CD4-positive, alpha-beta T cell treated with Interleukin-12 subunit alpha and Interleukin-12 subunit beta, for 1 hour (primary cell): ENCODE results near the gene RAB4B.
"Not testable (repeated sequence)": the region's sequence is repeated elsewhere in the genome, so short reads cannot be mapped to it uniquely, and the experiment has no call there.

ENCODE experiments used
- DNase-seq: peaks from one replicate; pipeline ENCODE4 v3.0.0-alpha.2; 2020

RAB4B gene

GRCh38 chr19:40750874-40751537 is 27.0 kb upstream of the RAB4B start, which contains the start of gene SNRPA:
Gene SNRPA, plus strand, starts transcription at chr19:40751203. Its CDS starts 206 bp downstream, at chr19:40751409.
- DNase-seq = peak; percentile 96

DNA sequence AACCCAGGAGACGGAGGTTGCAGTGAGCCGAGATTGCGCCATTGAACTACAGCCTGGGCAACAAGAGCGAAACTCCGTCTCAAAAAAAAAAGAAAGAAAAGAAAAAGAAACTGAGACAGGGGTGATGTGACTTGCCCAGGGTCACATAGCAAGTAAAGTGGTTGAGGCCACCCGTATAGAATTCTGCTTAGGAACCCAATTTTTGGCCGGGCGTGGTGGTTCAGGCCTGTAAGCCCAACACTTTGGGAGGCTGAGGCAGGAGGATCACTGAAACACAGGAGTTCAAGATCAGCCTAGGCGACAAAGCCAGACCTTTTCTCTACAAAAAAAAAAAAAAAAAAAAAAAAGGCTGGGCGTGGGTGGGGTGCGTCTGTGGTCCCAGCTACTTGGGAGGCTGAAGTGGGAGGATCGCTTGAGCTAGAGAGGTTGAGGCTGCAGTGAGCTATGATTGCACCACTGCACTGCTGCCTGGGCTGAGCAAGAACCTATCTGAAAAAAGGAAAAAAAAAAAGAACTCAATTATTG is 25.7 kb upstream of the RAB4B start:
- DNase-seq = peak; percentile 24

- DNase-seq = peak; percentile 30
These were observed 23.3 kb upstream of the RAB4B start for GRCh38 chr19:40754611-40755247.

DNA sequence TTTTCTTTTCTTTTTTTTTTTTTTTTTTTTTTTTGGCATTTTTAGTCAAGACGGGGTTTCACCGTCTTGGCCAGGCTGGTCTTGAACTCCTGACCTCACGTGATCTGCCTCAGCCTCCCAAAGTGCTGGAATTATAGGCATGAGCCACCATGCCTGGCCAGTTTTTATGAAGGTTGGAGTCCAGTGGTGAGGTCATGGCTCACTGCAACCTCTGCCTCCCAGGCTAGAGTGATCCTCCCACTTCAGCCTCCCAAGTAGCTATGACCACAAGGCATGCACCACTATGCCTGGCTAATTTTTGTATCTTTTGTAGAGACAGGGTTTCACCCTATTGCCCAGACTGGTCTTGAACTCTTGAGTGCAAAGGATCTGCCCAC is 22.8 kb upstream of the RAB4B start:
- DNase-seq = no peak

DNA sequence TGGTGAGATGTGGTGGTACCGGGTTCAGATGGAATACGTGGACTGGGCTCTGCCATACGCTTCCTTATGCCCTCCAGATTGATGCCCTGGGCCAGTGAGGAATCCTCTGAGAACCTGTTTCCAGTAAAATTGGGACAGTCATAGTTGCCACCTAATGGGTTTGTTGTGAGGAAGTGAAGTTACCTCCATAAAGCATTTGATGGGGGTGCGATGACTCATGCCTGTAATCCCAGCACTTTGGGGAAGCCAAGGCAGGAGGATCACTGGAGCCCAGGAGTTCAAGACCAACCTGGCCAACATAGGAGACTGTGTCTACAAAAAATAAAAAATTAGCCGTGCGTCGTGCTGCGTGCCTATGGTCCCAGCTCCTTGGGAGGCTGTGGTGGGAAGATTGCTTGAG is 22.3 kb upstream of the RAB4B start:
- no peak for DNase-seq

DNA sequence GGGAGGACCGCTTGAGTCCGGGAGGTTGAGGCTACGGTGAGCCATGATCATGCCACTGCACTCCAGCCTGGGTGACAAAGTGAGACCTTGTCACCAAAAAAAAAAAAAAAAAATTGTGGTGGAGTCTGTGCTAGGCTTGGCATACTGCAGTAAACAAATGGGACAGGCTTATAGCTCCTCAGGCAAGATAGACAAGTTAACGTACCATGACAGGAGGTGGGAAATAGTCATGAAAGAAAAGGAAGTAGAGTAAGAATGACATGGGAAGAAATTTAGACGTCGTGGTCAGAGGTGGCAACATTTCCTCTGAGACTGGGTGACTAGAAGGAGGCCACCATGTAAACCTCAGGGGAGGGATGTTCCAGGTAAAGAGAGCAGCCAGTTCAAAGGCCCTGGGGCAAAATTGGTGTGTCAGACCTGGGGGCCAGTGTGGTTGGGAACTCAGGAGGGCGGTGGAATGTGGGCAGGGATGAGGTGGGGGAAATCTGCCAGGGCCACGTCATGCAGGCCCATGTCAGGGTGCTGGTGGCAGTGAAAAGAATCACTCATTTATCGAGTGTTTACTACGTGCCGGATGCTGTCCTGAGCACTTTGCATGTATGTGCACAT is 21.4 kb upstream of the RAB4B start:
- peak; percentile 31 for DNase-seq

DNA sequence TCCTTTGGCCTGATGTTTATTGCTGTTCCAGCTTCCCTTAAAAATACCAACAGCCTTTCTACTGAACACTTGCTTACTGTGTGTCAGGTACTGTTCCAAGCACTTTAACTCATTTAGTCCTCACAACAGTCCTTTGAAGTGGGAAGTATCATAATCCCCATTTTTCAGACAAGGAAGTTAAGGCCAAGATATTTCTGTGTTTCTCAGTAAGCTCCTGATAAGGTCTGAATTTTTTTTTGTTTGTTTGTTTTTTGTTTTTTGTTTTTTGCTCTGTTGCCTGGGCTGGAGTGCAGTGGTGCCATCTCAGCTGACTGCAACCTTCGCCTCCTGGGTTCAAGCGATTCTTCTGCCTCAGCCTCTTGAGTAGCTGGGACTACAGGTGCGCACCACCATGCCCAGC is 19.6 kb upstream of the RAB4B start:
- DNase-seq = no peak

DNA sequence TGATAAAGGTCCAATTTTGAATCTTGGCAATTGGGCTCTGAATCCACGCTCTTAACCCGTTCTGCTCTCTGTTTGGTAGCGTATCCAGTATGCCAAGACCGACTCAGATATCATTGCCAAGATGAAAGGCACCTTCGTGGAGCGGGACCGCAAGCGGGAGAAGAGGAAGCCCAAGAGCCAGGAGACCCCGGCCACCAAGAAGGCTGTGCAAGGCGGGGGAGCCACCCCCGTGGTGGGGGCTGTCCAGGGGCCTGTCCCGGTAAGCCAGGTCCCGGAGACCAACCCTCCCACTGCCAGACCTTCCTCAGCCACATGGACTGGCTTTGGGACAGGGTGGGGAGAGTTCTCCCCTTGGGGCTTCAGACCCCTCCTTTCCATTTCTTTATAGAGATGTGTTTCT is 18.7 kb upstream of the RAB4B start:
- DNase-seq = no peak

- no peak for DNase-seq
These were observed 15.1 kb upstream of the RAB4B start for GRCh38 chr19:40762754-40763470.

- no peak for DNase-seq
These were observed 14.5 kb upstream of the RAB4B start for GRCh38 chr19:40763526-40763925.

DNA sequence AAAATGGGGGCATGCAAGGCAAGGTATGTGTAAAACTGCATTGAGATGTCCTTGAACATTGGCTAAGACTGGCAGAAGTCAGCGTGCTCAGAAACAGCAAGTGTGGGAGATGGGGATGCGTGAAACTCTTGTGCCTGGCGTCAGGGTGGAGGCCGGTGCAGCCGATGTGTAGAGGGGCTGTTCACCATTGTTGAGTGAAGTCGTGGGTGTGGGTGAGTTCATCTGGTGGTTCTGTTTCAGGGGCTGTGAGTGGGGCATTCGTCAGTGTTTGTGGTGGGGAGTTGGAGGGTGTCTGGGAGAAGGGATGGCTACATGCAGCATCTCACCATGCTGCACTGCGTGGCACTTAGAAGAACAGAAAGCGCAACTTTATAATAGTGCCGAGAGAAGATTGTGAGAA is 14.1 kb upstream of the RAB4B start:
- DNase-seq = no peak

GRCh38 chr19:40766385-40766784 is 11.7 kb upstream of the RAB4B start:
- DNase-seq = not testable (repeated sequence)

DNA sequence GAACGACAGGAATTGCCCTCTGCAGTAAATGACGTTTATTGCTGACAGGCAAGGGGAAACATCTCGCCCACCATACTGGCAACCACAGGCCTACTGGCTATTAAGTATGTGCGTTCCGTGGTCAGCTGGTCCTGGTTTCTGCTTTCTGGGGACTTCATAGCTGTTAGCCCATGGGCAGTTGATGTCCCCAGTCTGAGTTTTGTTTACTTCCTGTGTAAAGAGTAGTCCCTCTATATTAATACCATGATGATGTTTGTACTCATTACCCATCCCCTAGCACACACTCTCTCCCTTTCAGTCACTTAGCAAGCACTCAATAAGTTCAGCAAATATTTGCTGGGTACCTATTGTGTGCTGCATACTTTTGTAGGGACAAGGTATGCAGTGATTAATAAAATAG is 9.2 kb upstream of the RAB4B start:
- no peak for DNase-seq

DNA sequence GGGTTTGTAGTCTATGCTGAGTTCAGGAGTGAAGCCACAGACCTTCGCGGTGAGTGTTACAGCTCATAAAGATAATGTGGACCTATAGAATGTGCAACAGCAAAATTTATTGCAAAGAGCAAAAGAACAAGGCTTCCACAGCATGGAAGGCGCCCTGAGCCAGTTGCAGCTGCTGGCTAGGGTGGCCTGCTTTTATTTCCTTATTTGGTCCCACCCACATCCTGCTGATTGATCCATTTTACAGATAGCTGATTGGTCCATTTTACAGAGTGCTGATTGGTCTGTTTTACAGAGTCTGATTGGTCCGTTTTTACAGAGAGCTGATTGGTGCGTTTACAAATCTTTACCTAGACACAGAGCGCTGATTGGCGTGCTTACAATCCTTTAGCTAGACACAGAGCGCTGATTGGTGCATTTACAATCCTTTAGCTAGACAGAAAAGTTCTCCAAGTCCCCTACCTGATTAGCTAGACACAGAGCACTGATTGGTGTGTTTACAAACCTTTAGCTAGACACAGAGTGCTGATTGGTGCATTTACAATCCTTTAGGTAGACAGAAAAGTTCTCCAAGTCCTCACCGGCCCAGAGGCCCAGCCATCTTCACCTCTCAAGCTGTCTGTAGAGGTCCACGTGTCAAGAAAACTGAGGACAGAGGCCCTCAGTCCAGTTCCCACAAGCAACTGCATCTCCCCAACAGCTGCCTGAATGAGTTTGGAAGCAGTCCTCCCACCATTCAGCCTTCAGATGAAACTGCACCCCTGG is 6.8 kb upstream of the RAB4B start:
- DNase-seq = peak; percentile 45

DNA sequence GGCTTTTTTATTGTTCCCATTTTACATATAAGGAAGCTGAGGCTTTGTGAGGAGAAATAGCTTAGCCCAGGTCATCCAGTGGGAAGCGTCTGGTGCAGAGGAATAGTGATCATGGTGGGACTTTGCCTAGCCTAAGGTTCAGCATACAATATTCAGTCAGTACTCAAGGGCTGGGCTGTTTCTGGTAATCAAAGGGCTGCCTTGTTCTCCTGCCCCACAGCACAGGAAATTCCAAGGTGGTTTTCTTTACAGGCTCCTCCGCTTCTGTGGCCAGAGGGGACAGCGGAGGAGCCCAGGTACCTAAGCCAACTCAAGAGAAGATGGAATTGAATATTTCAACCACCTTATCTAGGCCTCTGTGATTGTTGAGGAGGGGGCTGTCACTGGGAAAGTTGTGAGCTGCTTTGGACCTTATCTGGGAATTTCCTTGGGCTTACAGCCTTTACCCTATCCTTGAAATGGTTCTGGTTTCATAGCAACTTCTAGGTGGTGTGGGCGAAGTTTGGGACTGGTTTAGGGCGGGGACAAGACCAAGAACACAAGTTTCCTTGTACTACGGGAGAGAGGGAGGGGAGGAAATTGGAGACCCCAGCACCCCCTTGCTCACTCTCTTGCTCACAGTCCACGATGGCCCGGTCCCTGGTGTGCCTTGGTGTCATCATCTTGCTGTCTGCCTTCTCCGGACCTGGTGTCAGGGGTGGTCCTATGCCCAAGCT is 3.0 kb upstream of the RAB4B start, which contains the start of gene MIA:
MIA (plus strand) TSS at position 606 of the 716 bp plus-strand sequence; CDS start at position 628, 22 bp downstream.
- no peak for DNase-seq

DNA sequence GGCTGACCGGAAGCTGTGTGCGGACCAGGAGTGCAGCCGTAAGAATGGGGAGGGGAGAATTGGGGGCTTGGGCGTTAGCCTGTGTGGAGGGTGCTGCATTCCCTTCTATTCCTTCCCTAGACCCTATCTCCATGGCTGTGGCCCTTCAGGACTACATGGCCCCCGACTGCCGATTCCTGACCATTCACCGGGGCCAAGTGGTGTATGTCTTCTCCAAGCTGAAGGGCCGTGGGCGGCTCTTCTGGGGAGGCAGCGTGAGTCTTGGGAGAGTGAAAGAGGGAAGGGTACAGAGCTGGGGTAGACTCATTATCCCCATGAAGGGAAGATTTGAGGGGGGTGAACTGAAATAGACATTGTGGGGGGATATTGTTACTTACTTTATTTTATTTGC is 2.4 kb upstream of the RAB4B start:
- no peak for DNase-seq

DNA sequence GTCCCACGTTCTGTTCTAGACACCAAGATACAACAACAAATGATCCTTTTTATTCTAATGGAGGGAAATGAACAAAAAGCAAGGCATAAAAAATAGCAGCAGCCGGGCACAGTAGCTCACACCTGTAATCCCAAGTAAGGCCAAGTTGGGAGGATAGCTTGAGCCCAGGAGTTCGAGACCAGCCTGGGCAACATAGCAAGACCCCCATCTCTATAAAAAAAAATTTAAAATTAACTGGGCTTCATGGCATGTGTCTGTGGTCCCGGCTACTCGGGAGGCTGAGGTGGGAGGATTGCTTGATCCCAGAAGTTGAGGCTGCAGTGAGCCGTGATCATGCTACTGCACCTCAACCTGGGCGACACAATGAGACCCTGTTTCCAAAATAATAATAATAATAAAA is 1.7 kb upstream of the RAB4B start:
- no peak for DNase-seq

DNA sequence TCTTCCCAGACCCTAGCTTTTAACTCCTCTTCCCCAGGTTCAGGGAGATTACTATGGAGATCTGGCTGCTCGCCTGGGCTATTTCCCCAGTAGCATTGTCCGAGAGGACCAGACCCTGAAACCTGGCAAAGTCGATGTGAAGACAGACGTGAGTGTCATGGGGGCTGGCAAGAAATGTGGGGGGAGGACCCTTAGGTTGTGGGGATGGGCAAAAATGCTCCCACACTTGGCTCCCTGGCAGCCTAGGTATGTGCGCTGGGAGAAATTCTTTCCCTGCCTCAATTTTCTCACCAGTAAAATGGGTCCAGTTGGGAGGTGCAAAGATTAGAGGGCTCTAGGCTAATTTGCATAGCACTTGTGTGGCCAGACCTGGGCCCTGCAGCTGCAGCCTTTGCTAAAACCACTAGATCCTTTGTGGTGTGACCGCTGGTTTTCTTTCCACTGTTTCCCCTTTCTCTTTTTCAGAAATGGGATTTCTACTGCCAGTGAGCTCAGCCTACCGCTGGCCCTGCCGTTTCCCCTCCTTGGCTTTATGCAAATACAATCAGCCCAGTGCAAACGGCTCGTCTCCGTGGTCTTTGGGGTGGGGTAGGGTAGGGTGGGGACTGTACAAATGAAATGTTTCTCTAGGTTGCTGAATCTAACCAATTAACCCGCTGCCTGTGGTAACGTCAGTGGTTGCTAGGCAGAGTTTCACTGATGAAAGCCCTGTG is 959 bp upstream of the RAB4B start:
- DNase-seq = peak; percentile 94

DNA sequence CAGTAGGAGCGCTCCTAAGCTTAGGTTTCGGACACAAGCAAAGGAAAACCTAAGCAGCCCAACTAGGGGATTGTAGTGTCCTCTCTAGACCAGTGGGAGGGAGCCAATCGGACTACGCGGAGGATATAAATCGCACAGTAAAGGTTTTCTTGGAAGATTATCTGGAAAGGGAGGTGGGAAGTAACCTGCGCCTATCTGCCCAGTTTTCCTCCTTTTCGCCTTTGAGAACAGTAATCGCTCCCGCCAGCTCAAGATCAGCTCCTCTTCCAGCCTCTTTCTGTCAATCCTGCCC is 456 bp upstream of the RAB4B start:
- DNase-seq = no peak

- DNase-seq = no peak
These were observed 748 bp downstream of the RAB4B start for GRCh38 chr19:40778706-40779284.

DNA sequence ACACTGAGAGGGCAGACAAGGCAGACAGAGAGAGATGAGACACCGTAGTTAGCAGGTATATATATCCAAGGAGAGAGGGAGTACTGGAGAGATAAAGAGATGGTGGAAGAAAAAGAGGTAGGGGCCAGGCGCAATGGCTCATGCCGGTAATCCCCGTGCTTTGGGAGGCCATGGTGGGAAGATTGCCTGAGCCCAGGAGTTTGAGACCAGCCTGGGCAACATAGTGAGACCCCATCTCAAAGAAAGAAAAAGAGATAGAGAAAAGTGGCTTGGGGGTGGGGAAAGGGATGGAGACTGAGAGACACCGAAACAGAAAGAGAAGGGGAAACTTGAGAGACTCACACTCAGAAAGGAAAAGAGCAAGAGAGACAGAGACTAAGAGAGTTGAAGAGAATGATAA is 2.5 kb downstream of the RAB4B start:
- DNase-seq = no peak
